Activated T-cell treated with anti-CD3 and anti-CD28 coated beads, Interleukin-2, amount 50 U/mL, for 48 hours (primary cell): ENCODE results near the gene SLC24A3.

Source experiments
- DNase-seq, 2 experiments: peaks; one replicate each; pipeline ENCODE4 v3.0.0-alpha.2; 2020

The SLC24A3 gene

DNA sequence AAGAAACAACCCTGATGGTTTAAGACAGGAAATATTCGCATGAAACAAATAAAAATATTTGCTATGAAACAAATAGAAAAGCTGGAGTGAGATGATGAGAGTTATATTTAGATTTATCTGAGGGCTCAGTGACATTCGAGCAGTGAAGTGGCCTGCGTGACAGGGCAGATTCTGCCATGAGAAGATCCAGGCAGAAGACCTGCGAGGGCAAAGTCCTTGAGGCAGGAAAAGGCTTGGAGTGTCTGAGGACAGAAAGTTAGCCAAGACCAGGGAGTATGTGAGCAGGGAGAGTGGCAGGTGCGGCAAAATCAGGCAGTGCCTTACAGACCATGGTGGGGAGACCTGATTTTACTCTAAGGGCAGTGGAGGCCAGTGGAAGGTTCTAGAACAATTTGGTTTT, 478.7 kb downstream of the SLC24A3 start:
- DNase-seq: no peak

DNA sequence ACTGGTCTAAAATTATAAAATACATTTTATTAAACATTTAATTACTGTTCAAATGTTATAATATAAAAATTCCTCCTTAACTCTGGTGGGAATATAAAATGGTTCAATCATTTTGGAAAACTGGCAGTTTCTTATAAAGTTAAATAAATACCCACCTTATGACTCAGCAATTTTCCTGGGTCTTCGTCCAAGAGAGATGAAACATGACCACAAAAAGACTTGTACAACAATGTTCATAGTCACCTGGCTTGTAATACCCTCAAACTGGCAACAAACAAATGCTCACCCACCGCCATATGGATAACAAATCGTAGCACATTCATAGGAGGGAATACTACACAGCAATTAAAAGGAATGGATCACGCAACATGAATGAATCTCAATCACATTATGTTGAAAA, 479.7 kb downstream of the SLC24A3 start:
- no peak for DNase-seq

DNA sequence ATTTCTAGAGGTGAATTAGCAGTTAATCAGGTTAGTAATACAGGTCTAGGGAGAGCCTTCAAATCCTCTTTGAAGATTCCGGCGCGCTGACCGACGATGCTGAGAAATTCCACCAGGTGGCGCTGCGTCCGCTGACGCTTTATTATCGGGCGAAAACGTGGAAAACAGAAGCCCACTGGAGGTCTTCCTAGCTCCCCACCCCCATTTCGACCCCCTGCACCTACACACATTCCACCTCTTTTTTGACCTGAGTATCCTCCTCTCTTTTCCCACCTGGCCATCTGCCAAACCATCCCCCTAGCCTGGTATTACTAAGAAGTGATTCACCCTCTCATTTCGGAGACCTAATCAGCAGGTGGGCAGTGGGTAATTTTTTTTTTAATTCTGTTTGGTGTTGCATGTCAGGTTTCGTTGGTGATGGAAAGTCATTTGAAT, 480.3 kb downstream of the SLC24A3 start:
- DNase-seq: peak; percentile 74 to 77

DNA sequence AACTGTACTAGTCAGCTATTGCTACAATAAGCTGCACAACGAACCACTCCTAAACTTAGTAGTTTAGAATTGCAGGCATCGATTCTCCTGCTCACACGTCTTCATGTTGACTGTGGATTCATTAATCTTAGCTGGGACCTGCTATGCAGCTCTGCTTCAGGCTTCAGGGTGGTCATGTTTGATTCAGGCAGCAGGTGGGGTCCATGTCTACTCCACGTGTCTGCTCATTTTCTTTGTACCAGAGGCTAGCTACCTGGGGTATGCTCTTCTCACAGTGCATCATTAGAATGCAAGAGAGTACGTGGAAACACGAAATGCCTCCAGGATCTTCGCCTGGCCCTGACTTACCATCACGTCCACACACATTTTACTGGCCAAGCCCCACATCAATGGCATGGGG, 481.1 kb downstream of the SLC24A3 start:
- DNase-seq: no peak

DNA sequence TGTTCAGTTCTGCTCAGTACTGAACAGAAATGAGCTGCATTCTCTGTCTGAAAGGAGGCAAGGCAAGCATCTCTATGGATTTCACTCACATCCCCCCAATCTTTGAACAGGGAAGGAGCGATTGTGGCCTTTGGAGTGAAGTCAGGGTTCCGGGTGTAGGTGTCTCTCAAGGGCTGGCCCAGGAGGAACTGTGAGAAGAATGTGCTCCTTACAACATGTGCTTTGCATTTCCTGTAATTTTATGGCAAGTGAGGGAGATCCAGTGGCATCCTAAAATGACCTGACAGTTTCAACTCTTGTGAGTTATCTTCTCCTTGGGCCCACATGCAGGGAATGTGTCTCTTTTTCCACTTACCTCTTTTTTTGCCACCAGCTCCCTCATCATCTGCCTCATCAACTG, 482.6 kb downstream of the SLC24A3 start:
- DNase-seq: no peak

DNA sequence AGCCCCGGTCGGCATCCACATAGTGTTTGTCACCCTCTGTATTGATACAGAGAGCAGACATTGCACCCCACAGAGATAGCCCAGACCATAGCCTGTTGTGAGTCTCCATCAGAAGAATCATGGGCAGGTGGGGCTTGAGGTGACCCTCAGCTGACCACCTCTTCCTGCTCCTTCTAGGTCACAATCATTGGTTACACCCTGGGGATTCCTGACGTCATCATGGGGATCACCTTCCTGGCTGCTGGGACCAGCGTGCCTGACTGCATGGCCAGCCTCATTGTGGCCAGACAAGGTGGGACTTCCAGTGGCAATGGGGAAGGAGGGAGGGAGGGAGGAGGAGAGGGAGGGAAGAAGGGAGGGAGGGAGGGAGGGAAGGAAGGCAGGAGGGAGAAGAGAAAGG, 484.2 kb downstream of the SLC24A3 start:
- DNase-seq: no peak

DNA sequence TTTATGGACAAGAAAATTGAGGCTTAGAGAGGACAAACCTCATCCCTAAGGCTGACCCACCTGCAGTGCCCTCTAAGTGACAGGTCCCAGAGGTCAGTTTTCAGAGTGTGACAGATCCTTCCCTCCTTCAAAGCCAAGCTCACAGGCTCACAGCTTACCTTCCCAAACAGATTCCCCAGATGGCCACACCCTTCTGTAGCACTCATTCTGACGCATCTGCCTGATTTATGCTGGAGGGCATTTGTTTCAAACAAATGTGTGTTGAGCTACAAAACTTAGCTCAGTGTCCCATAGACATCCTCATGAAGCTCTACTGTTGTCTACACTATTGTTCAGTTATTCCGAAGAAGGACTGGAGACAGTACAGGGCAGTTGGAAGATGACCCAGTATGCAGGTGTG, 485.0 kb downstream of the SLC24A3 start:
- DNase-seq: no peak

DNA sequence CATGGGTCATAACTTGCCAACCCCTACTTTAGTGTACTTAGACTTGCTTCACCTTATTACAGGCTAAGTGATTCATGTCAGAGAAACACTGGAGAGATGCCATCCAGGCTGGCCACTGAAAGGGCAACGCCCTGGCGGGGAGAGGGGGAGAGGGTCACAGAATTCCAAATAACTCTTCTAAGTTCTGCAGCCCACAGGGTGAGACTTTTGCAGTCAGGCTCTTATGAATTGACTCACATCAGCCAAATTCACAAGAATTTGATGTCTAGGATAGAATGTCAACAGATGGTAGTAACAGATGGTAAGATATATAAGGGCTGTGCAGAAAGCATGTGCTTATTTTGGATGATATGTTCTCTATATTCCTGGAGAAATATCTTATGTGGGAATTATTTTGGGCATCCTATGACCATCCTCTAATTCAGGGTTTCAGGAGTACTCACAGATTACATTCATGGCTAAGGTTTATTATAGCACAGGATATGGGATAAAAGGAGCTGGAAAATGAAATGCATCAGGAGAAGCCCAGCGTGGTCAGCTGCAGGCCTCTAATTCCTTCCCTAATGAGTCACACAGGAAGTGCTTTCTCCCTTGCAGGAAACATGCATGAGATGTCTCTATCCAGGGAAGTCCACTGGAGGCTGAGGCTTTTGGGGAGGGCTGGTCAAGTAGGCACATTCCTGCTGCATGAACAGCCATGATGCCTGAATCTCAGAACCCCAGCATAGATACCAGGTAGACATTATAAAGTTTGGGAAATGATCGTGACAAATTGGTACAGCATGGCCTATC, 486.9 kb downstream of the SLC24A3 start:
- no peak for DNase-seq

DNA sequence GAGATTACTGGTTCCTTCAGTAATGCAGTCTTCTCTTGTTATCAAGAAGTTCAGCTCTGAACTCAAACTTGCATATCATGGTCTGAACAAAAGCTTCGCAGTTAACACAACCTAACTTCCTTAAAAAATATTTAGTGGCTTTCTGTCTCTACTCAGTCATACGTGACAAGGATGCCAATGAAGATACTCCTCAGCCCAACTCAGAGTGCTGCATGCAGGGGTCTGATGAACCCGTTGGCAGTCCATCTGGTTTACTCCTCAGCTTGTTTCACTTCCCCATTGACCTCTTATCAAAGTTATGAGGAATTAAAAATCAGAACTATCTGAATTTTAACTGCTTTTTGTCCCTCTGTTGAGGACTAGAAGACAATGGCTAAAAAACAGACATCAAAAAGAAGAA, 489.0 kb downstream of the SLC24A3 start:
- DNase-seq: no peak

DNA sequence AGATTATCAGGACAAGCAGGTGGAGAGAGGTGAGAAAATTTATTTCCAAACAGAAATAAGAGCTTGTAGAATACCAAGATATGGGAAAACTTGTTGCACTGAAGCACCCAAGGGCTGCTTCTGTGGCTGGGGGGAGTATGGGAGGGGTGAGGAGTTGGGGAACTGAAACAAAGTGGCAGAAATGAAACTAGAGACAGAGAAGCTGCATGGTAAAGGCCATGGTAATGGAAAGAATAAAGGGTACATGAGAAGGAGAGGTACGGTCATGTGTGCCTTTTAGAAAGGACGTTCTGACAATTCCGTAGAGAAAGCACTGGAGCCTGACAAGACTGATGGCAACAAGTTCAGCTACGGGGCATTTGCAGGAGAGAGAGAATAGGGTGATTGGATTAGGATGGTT, 494.0 kb downstream of the SLC24A3 start:
- no peak for DNase-seq

DNA sequence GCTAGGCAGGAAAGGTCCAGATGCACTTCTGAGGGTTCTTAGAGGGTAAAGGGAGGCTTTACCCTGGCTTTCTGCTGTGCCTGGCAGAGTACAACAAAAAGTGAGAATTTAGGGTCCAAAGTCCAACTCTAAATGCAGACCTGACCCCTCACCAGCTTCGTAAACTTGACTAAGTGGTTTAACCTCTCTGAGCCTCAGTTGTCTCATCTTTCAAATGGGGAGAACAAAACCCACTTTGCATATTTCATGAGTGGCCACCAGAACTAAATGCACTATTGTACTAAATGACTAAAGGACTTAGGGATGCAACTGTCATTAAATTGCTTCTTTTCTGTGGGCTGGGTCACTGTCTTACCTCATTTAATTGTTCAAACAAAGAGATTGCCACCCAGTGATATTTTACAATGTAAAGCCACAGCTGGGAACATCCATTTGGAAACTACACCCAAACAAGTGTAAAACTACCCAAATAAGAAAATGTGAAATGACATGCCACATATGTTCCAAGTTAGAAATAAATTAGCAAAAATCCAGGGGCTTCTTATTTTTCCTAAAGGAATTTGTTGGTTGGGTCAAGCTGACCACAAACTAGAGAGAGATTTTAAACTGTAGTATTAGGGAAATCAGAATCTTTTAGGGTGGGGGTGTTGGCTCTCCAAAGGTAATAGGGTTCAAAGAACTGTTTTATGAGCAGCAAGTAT, 497.3 kb downstream of the SLC24A3 start:
- DNase-seq: no peak

DNA sequence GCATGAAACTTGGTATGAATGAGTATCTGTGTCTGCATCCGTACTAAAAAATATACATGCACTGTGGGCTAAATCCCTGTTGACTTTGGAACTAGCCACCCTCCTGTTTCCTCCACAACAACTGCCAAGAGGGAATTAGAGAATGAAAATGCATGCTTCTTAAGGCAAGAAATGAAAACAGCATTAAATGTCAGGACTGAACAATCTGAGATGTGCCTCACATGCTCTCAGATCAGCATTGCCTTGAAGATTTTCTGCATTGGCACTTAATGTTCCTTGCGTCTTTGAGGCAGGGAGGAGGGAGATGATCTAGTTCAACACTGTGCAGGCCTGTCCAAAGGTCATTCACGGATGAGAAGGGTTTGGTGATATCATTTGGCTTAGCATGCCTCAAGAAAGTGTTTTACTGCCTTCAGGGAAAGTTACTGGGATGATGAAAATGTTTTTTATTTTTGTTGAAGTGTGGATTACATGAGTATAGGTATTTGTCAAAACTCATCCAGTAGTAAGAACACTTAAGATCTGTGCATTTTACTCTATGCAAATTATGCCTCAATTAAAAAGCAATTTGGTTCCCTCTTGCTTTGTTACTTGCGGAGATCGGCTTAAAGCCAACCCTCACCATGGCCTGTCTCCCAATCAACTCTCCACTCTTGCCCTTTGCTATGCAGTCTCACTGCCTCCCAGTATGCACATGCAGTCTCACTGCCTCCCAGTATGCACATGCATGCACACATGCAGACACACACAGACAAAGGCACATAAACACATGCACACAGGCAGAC, 498.1 kb downstream of the SLC24A3 start:
- DNase-seq: no peak

DNA sequence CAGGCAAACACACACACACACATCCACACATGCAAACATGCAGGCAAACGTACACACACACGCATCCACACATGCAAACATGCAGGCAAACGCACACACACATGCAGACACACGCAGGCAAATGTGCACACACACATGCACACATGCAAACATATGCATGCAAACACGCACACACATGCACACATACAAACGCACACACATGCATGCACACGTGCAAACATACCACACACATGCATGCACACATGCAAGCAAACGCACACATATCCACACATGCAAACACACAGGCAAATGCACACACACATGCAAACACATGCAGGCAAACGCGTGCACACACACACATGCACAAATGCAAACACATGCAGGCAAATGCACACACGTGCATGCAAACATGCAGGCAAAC, 498.7 kb downstream of the SLC24A3 start:
- no peak for DNase-seq

DNA sequence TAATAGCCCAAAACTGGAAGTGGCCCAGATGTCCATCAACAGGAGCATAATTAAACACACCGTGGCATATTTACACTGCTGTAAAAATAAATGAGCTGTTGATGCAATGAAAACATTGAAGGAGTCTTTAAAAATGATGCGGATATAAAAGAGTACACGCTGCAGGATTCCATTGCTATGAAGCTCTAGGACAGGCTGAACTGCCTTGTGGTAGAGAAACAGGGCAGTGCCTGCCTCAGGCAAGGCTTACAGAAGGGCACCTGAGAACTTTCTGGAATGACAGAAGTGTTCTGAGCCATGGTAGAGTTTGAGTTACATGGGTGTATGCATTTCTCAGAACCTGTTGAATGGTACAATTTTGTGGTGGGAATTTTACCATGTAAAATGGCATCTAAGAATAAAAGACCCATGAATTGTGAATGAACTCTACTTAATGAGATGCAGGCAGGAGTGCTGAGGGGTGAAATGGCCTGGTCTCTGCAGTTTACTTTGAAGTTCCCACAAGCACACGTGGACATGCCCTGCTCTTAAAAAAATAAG, 500.3 kb downstream of the SLC24A3 start:
- DNase-seq: no peak

DNA sequence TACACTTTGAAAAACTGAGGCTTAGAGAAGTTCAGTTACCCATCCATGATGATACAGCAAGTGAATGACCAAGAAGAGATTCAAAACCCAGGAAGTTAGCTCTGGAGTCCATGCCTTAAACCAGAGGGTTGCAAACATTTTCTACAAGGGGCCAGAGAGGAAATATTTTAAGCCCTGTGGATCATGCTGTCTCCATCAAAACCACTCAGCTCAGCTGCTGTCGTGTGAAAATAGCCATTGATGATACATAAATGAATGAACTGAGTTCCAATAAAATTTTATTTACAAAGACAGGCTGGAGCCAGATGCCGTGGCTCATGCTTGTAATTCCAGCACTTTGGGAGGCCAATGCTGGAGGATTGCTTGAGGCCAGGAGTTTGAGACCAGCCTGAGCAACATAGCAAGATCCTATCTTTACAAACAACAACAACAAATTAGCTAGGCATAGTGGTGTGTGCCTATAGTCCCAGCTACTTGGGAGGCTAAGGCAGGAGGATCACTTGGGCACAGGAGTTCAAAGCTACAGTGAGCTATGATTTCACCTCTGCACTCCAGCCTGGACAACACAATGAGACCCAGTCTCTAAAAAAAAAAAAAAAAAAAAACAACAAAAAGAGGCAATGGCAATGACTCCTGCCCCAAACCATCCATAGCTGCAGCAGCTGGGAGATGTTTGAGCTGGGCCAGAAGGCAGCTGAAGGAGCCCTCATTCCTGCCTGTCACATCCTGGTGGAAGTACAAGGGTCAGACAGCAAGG, 501.6 kb downstream of the SLC24A3 start:
- no peak for DNase-seq

DNA sequence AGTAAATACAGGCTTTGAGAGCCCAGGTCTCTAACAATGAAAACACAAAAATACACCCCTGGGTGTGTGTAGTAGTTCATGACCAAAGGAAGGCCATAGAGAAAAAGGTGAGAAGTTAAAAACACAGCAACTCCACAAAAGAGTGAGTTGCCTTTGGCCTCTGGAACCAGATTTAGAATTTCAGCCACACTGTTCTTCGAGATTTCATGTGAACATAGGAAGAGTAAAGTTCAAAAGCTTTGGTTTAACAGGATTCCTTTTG, 502.1 kb downstream of the SLC24A3 start:
- DNase-seq: no peak

DNA sequence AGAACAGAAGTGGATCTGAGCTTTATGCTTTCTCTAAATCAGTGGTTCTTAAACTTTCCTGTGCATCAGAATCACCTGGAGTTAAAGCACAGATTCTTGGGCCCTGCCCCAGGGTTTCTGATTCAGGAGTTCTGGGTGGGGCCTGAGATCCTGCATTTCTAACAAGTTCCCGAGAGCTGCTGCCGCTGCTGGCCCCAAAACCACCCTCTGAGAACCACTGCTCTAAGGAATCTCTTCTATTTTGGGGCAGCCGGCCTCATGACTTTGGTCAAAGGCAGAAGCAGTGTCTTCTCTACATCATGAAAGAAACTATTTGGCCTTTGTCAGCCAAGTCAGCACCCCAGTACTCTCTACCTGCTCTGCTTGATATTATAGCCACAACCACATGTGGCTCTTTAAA, 503.5 kb downstream of the SLC24A3 start:
- no peak for DNase-seq

DNA sequence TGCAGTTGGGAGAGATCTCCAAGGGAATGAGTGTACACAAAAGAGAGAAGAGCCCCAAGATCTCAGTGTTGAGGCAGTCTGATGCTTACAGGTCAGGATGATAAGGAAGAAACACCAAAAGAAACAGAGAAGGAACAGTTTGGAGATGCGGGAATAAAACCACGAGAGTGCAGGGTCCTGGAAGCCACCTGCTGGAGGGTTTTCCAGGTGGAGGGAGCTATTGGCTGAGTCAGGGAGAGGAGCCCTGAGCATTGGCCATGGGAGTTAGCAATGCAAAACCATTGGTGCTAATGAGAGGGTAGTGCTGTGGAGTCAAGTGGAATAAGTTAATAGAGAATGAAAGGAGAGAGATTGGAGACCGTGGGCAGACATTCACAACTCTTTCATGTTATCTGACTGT, 506.4 kb downstream of the SLC24A3 start:
- no peak for DNase-seq

DNA sequence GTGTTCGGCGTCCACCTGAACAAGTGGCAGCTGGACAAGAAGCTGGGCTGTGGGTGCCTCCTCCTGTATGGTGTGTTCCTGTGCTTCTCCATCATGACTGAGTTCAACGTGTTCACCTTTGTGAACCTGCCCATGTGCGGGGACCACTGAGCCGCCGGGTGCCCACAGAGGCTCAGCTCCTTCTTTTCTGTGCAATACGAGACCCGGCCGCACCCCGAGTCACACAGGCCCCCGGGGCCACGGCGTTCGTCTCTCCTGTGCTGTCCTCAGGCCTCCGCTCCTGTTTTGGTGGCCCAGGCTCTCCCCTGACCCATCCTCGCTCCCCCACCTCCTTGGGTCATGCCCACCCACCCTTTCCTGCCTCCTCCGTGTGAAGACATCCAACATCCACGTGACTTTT, 508.5 kb downstream of the SLC24A3 start:
- no peak for DNase-seq

DNA sequence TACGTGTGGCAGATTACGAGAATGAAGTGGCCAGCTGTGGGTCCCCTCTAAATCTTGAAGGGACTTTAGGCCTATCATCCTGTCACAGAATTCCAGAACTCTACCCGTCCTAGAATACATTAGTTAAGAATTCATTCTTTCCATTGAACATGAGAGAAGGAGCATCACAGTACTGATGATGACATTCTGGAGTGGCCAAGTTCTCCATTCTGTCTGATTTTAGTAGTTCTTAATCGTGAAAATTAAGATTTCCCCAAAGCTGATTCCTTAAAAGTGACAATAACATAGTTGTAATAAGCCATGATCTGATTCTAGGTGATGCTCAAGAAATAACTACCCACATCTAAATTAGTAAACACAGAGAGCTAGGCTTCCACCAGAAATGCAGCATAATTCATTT, 510.6 kb downstream of the SLC24A3 start:
- DNase-seq: no peak

DNA sequence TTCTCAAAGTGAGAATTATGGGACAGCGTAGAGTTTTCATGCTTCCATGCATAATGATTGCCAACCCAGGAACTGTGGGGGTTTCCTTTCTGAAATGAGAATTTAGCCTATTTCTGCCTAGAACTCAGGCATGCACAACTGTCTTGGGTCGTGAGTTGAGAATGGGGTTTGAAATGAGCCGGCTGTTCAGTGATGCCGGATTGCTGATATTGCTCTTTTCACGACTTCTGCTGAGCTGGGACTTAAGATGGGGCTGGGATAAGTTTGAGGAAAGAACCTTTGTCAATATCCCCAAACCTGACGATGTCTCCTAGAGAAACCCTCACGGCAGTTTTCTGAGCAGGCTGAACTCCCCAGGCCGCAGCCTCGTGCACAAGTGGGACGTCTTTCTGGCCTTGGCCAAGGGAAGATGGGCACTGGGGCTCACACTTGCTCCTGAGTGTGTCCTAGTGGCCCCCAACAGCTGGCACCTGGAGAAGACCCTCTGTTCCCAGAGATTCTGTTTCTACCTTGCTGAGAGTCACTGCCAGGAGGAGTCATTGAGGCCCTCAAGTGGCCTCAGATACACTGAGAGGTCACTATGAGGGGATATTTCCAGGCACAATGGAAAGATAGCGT, 511.5 kb downstream of the SLC24A3 start:
- DNase-seq: no peak

DNA sequence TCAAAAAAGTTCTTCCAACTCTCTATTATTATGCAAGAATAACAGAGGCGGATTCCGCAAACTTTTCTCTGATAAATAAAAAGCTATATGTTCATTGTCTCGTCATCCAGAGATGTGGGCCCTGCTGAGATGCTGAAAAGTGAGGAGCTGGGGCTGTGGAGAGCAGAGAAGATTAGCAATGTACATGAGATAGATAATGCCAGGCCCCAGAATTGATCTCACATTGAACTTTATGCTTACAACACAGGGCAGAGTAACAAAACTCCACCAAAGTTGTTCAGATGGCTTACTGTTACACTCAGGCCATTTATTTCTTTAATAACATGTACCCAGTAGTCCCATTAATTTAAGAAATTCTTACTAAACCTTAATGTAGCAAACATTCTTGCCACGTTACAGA, 512.9 kb downstream of the SLC24A3 start:
- no peak for DNase-seq
